ENCODE measurements around the gene CDC73. TPM values are rescaled to one million over a fixed set of nuclear protein-coding genes. Genes with fewer than 3 reads are reported as not detected.

The CDC73 gene
- total and polyA plus RNA-seq, 2 of the 13 experiments (the other 11 are each of a cell fraction or from before 2014, with no cell fraction given): 20.2 to 26.3 TPM

DNA sequence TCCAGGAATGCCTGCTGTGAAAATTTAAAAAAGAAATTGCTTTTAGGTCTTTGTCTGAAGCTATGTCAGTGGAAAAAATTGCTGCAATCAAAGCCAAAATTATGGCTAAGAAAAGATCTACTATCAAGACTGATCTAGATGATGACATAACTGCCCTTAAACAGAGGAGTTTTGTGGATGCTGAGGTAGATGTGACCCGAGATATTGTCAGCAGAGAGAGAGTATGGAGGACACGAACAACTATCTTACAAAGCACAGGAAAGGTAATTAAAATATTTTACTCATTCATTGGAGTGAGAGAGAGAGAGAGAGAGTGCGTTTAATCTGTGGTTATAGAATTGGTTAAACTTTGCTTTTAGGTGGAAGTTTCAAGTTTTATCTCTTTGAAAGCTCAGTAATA lies 20.0 kb downstream of the CDC73 start:
- Histone ChIP-seq H3K79me2 (ENCODE audit: insufficient read depth, low read length) (no peaks in the 10 kb centered on the region), H3K4me1 (ENCODE audit: insufficient read depth, low read length) (no peaks in the 10 kb centered on the region), H3K36me3 (replicated peaks in 1 of 2; ENCODE audit: control insufficient read depth in 1 of 2, insufficient read depth in 2 of 2, low read length in 2 of 2) (peaks cover 2 to 70% of the 10 kb centered on the region in 2 experiments), H2AFZ (ENCODE audit: low read length) (no peak overlapping the region), H3K4me3 (replicated peaks in 1 of 3; ENCODE audit: insufficient read depth in 1 of 3, low read depth in 2 of 3, low read length in 3 of 3) (no peak overlapping the region), H4K20me1 (ENCODE audit: insufficient read depth, low read length) (no peaks in the 10 kb centered on the region), H3K4me2 (ENCODE audit: low read depth, low read length) (no peak overlapping the region), H3K27ac (ENCODE audit: extremely low read length, insufficient read depth, low read length) (no peak overlapping the region), H3K9me3 (ENCODE audit: low read length) (no peaks in the 10 kb centered on the region), H3K9ac (ENCODE audit: insufficient read depth, low read depth, low read length) (no peak overlapping the region), H3K27me3 (ENCODE audit: control insufficient read depth in 1 of 2, insufficient read depth in 2 of 2, low read length in 2 of 2) (no peaks in the 10 kb centered on the region)
- CTCF ChIA-PET (ENCODE audit: low intra/inter-chr PET ratio, low total read pairs): no interaction called here
- intact Hi-C loops (cut with micrococcal nuclease; ENCODE audit: unreplicated experiment): no loop called here
- in situ Hi-C loops (cut with HindIII; ENCODE audit: extremely low pct_ligation_motif_present, low pct_unique_long_range_greater_than_20kb): no loop called here
- POLR2A ChIA-PET: no interaction called here
- no peak for ATAC-seq
- BruUV-seq (replicated peaks): no TSS peak
- no peak for FAIRE-seq
- TF ChIP-seq PHB2 (IDR thresholded peaks at IDR 0.05; ENCODE audit: partially characterized antibody): no peak
- TF ChIP-seq, protein P1, sequence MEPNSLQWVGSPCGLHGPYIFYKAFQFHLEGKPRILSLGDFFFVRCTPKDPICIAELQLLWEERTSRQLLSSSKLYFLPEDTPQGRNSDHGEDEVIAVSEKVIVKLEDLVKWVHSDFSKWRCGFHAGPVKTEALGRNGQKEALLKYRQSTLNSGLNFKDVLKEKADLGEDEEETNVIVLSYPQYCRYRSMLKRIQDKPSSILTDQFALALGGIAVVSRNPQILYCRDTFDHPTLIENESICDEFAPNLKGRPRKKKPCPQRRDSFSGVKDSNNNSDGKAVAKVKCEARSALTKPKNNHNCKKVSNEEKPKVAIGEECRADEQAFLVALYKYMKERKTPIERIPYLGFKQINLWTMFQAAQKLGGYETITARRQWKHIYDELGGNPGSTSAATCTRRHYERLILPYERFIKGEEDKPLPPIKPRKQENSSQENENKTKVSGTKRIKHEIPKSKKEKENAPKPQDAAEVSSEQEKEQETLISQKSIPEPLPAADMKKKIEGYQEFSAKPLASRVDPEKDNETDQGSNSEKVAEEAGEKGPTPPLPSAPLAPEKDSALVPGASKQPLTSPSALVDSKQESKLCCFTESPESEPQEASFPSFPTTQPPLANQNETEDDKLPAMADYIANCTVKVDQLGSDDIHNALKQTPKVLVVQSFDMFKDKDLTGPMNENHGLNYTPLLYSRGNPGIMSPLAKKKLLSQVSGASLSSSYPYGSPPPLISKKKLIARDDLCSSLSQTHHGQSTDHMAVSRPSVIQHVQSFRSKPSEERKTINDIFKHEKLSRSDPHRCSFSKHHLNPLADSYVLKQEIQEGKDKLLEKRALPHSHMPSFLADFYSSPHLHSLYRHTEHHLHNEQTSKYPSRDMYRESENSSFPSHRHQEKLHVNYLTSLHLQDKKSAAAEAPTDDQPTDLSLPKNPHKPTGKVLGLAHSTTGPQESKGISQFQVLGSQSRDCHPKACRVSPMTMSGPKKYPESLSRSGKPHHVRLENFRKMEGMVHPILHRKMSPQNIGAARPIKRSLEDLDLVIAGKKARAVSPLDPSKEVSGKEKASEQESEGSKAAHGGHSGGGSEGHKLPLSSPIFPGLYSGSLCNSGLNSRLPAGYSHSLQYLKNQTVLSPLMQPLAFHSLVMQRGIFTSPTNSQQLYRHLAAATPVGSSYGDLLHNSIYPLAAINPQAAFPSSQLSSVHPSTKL (CRISPR knock-in tag; IDR thresholded peaks at IDR 0.05): no peak
- TF ChIP-seq HHEX (CRISPR knock-in tag; IDR thresholded peaks at IDR 0.05): no peak
- 92% methylated on average over 3 of the region's 3 CpGs for whole genome bisulfite sequencing (ENCODE audit: low lambda C conversion rate)
- DNase-seq (ENCODE audit: low spot score): no peak

DNA sequence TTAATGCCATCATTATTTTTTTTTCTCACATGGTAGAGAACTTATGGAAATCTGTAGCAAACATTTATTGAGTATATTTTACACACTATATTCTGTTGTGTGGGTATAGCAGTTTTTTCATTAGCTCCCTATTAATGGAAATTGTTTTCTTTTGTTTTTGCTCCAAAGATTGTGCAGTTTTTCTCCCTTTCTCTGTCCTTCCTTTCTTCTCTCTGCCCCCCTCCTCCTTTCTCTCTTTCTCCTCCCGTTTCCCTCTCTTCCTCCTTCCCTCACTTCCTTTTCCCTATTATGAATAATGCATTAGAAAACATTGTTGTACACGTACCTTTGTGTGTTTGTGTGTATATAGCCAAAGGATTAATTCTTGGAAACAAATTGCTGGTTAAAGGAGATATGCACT lies 20.6 kb downstream of the CDC73 start:
- no peak overlapping the region for H3K9ac ChIP-seq (ENCODE audit: insufficient read depth, low read depth, low read length)
- H3K4me2 ChIP-seq (ENCODE audit: low read depth, low read length): no peak overlapping the region
- H3K4me1 ChIP-seq (ENCODE audit: insufficient read depth, low read length): no peaks in the 10 kb centered on the region
- in situ Hi-C loops (cut with HindIII; ENCODE audit: extremely low pct_ligation_motif_present, low pct_unique_long_range_greater_than_20kb) (no loop called here), intact Hi-C loops (cut with micrococcal nuclease; ENCODE audit: unreplicated experiment) (no loop called here)
- H3K27me3 ChIP-seq (ENCODE audit: control insufficient read depth in 1 of 2, insufficient read depth in 2 of 2, low read length in 2 of 2): no peaks in the 10 kb centered on the region
- DNase-seq (ENCODE audit: low spot score) (no peak), FAIRE-seq (no peak), ATAC-seq (no peak)
- ChIA-PET POLR2A (no interaction called here), CTCF (ENCODE audit: low intra/inter-chr PET ratio, low total read pairs) (interaction anchor here (0.9 kb wide), 1 partner anchor 378 kb away, joined by 3 read pairs; no protein-coding TSS in a partner anchor)
- no peaks in the 10 kb centered on the region for H3K9me3 ChIP-seq (ENCODE audit: low read length)
- peaks cover 2 to 65% of the 10 kb centered on the region in 2 experiments for H3K36me3 ChIP-seq (replicated peaks in 1 of 2; ENCODE audit: control insufficient read depth in 1 of 2, insufficient read depth in 2 of 2, low read length in 2 of 2)
- no peaks in the 10 kb centered on the region for H3K79me2 ChIP-seq (ENCODE audit: insufficient read depth, low read length)
- BruUV-seq (replicated peaks): no TSS peak
- no peak overlapping the region for H3K27ac ChIP-seq (ENCODE audit: extremely low read length, insufficient read depth, low read length)
- no peak overlapping the region for H3K4me3 ChIP-seq (replicated peaks in 1 of 3; ENCODE audit: insufficient read depth in 1 of 3, low read depth in 2 of 3, low read length in 3 of 3)
- 94% methylated on average over 2 of the region's 2 CpGs for WGBS (ENCODE audit: low lambda C conversion rate)
- H2AFZ ChIP-seq (ENCODE audit: low read length): no peak overlapping the region
- H4K20me1 ChIP-seq (ENCODE audit: insufficient read depth, low read length): no peaks in the 10 kb centered on the region
- no peak for TF ChIP-seq TOE1 (CRISPR knock-in tag; IDR thresholded peaks at IDR 0.05)
- TF ChIP-seq, protein P2, sequence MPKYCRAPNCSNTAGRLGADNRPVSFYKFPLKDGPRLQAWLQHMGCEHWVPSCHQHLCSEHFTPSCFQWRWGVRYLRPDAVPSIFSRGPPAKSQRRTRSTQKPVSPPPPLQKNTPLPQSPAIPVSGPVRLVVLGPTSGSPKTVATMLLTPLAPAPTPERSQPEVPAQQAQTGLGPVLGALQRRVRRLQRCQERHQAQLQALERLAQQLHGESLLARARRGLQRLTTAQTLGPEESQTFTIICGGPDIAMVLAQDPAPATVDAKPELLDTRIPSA (CRISPR knock-in tag; IDR thresholded peaks at IDR 0.05; ENCODE audit: borderline replicate concordance): no peak
- no peak for TF ChIP-seq ZNF33A (CRISPR knock-in tag; IDR thresholded peaks at IDR 0.05; ENCODE audit: borderline replicate concordance)
- TF ChIP-seq RFX3 (CRISPR knock-in tag; IDR thresholded peaks at IDR 0.05): no peak
- TF ChIP-seq IRX3 (CRISPR knock-in tag; IDR thresholded peaks at IDR 0.05; ENCODE audit: borderline replicate concordance, low read depth): no peak
- TF ChIP-seq EZH2 (conservative IDR thresholded peaks at IDR 0.05; ENCODE audit: low read depth, low read length): no peak
- no peak for TF ChIP-seq ZNF317 (CRISPR knock-in tag; IDR thresholded peaks at IDR 0.05)
- no peak for TF ChIP-seq SNAI1 (CRISPR knock-in tag; IDR thresholded peaks at IDR 0.05; ENCODE audit: borderline replicate concordance)
- TF ChIP-seq STAG1 (CRISPR knock-in tag; IDR thresholded peaks at IDR 0.05): no peak
- TF ChIP-seq, protein P3, sequence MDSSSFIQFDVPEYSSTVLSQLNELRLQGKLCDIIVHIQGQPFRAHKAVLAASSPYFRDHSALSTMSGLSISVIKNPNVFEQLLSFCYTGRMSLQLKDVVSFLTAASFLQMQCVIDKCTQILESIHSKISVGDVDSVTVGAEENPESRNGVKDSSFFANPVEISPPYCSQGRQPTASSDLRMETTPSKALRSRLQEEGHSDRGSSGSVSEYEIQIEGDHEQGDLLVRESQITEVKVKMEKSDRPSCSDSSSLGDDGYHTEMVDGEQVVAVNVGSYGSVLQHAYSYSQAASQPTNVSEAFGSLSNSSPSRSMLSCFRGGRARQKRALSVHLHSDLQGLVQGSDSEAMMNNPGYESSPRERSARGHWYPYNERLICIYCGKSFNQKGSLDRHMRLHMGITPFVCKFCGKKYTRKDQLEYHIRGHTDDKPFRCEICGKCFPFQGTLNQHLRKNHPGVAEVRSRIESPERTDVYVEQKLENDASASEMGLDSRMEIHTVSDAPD (CRISPR knock-in tag; IDR thresholded peaks at IDR 0.05): no peak
- no peak for TF ChIP-seq SP140L (CRISPR knock-in tag; IDR thresholded peaks at IDR 0.05; ENCODE audit: borderline replicate concordance)
- TF ChIP-seq NCOR1 (IDR thresholded peaks at IDR 0.05; ENCODE audit: borderline replicate concordance, low read length): no peak

All from HepG2 (cell line).